Measurements from ENCODE around the gene ANO8. TPM values are rescaled to one million over a fixed set of nuclear protein-coding genes. Genes with fewer than 3 reads are reported as not detected.

Gene ANO8
- total and polyA plus RNA-seq, 2 donors (not counting 3 experiments of a cell fraction or from before 2014, with no cell fraction given): 3.5 to 6.8 TPM

DNA sequence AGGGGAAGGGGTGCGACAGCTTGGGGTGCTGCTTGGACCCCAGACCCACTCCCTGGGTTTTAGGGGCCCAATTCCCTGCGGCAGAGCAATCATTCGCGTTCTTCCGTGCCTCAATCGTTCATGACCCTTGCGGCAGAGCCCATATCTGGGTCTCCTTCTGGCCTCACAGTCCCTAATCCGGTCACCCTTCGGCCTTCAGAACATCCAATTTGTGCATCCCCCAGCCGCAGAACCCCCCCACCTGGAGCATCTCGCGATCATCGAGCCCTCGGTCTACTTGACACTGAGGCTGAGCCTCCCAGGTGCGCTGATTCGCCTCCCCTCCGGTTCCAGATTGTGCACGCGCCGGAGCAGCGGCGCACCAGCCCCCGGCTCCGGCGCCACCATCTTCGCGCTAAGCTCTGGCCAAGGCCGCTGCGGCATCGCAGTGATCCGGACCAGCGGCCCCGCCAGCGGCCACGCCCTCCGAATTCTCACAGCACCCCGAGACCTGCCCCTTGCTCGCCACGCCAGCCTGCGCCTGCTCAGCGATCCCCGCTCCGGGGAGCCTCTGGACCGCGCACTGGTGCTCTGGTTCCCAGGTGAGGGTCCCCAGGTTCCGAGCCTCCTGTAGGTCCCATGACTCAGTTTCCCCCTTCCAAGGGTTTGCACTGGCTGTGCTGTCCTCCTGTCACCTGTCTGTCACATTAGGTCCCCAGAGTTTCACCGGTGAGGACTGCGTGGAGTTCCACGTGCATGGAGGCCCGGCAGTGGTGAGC, 3.2 kb upstream of the ANO8 start:
- H2AFZ ChIP-seq (ENCODE audit: low read depth, low read length): peak overlapping the region; percentile 63
- TF ChIP-seq MYC (IDR thresholded peaks at IDR 0.05; ENCODE audit: low read depth, low read length): no peak
- TF ChIP-seq FOS (IDR thresholded peaks at IDR 0.05; ENCODE audit: borderline replicate concordance, insufficient read depth, low read length): no peak
- TF ChIP-seq JUN (IDR thresholded peaks at IDR 0.05; ENCODE audit: borderline replicate concordance, insufficient read depth, insufficient read length, low read depth): no peak
- TF ChIP-seq, protein P1, sequence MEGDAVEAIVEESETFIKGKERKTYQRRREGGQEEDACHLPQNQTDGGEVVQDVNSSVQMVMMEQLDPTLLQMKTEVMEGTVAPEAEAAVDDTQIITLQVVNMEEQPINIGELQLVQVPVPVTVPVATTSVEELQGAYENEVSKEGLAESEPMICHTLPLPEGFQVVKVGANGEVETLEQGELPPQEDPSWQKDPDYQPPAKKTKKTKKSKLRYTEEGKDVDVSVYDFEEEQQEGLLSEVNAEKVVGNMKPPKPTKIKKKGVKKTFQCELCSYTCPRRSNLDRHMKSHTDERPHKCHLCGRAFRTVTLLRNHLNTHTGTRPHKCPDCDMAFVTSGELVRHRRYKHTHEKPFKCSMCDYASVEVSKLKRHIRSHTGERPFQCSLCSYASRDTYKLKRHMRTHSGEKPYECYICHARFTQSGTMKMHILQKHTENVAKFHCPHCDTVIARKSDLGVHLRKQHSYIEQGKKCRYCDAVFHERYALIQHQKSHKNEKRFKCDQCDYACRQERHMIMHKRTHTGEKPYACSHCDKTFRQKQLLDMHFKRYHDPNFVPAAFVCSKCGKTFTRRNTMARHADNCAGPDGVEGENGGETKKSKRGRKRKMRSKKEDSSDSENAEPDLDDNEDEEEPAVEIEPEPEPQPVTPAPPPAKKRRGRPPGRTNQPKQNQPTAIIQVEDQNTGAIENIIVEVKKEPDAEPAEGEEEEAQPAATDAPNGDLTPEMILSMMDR (IDR thresholded peaks at IDR 0.05; ENCODE audit: extremely low read depth in 1 of 2, insufficient read depth in 1 of 2, low read depth in 1 of 2, low read length in 2 of 2): no peak
- TF ChIP-seq EZH2 (IDR thresholded peaks at IDR 0.05; ENCODE audit: borderline replicate concordance, low read depth, low read length, severe bottlenecking): no peak
- no peak for TF ChIP-seq GATA2 (IDR thresholded peaks at IDR 0.05; ENCODE audit: insufficient read depth, insufficient read length, low read depth, low read length)
- TF ChIP-seq, protein P2, sequence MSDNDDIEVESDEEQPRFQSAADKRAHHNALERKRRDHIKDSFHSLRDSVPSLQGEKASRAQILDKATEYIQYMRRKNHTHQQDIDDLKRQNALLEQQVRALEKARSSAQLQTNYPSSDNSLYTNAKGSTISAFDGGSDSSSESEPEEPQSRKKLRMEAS (IDR thresholded peaks at IDR 0.05; ENCODE audit: insufficient read depth, insufficient read length): no peak
- TF ChIP-seq POLR2A (IDR thresholded peaks at IDR 0.05; ENCODE audit: low read depth, low read length): no peak
- no peak for TF ChIP-seq POLR2AphosphoS5 (IDR thresholded peaks at IDR 0.05; ENCODE audit: insufficient read depth, low read depth, low read length)
- no peak for FAIRE-seq
- H3K9ac ChIP-seq (replicated peaks; ENCODE audit: extremely low read depth, insufficient read depth, low read length): peak overlapping the region; percentile 59
- intact Hi-C loops (cut with micrococcal nuclease): loop anchor here (1.0 kb wide), 1 partner anchor 46 kb away; no protein-coding TSS in a partner anchor
- H3K4me3 ChIP-seq (replicated peaks in 1 of 3; ENCODE audit: insufficient read depth in 1 of 3, low read depth in 1 of 3, low read length in 3 of 3): peak overlapping the region; percentile 65 to 83 (median 66)
- dilution Hi-C loops (cut with MboI; ENCODE audit: extremely low pct_ligation_motif_present, low sequenced_read_pairs): no loop called here
- H3K27ac ChIP-seq (ENCODE audit: insufficient read depth, low read depth, low read length): no peak overlapping the region
- no peaks in the 10 kb centered on the region for H3K27me3 ChIP-seq (ENCODE audit: control insufficient read depth in 2 of 2, insufficient read depth in 2 of 2, low read length in 2 of 2)
- CTCF ChIA-PET: no interaction called here
- BruUV-seq (replicated peaks): TSS peak; percentile 25
- H3K9me3 ChIP-seq (replicated peaks; ENCODE audit: control insufficient read depth, insufficient read depth, low read length): no peaks in the 10 kb centered on the region
- POLR2A ChIA-PET: no interaction called here
- peak overlapping the region; percentile 56 for H3K4me2 ChIP-seq (ENCODE audit: insufficient read depth, low read length)
- H3K36me3 ChIP-seq (ENCODE audit: control insufficient read depth in 2 of 2, extremely low read depth in 1 of 2, insufficient read depth in 2 of 2, low read length in 2 of 2): no peaks in the 10 kb centered on the region
- no peak for DNase-seq (ENCODE audit: low read depth, low spot score)
- H3K79me2 ChIP-seq (ENCODE audit: control insufficient read depth, insufficient read depth, low read length): peaks cover 4% of the 10 kb centered on the region
- peaks cover 14% of the 10 kb centered on the region for H3K4me1 ChIP-seq (ENCODE audit: control insufficient read depth, extremely low read depth, insufficient read depth, low read length)
- H3K9me1 ChIP-seq (replicated peaks; ENCODE audit: control insufficient read depth, extremely low read depth, insufficient read depth, low read length): no peaks in the 10 kb centered on the region
- H4K20me1 ChIP-seq (replicated peaks; ENCODE audit: control insufficient read depth, extremely low read depth, insufficient read depth, low read length): no peaks in the 10 kb centered on the region

All from endothelial cell of umbilical vein (primary cell).